ENCODE measurements around the gene HADH.

DNA sequence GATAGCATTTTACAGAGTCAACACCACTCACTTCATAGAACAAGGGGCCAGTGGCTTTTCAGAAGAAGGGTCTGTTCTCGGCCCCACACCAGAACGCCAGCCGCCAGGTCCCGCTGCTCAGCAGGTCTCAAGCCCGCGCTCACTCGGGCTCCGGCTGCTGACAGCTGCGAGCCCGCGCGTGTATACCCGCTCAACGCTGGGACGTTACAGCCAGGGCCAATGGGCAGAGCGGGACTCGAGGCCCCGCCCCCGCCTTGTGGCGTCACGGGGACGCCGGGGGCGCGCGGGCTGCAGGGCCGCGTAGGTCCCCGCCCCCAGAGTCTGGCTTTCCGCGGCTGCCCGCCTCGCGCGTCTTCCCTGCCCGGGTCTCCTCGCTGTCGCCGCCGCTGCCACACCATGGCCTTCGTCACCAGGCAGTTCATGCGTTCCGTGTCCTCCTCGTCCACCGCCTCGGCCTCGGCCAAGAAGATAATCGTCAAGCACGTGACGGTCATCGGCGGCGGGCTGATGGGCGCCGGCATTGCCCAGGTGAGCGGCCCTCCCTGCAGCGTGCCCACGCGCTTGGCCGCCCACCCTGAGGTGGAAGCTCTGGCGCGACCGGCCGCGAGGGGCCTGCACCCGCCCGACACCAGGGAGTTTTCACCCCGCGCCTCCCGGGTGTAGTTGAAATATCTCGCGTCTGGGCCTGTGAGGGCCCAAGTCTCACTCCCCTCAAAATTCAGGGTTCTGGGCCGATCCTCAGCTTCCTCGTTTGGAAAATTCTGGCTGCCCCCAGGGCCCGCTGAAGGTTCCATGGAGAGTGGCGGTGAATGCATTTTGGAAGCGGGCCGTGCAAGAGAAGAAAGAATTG, at the start of gene HADH:
- TF ChIP-seq, protein P1, sequence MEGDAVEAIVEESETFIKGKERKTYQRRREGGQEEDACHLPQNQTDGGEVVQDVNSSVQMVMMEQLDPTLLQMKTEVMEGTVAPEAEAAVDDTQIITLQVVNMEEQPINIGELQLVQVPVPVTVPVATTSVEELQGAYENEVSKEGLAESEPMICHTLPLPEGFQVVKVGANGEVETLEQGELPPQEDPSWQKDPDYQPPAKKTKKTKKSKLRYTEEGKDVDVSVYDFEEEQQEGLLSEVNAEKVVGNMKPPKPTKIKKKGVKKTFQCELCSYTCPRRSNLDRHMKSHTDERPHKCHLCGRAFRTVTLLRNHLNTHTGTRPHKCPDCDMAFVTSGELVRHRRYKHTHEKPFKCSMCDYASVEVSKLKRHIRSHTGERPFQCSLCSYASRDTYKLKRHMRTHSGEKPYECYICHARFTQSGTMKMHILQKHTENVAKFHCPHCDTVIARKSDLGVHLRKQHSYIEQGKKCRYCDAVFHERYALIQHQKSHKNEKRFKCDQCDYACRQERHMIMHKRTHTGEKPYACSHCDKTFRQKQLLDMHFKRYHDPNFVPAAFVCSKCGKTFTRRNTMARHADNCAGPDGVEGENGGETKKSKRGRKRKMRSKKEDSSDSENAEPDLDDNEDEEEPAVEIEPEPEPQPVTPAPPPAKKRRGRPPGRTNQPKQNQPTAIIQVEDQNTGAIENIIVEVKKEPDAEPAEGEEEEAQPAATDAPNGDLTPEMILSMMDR (conservative IDR thresholded peaks at IDR 0.05; ENCODE audit: low read depth, low read length): no peak
- no peak for TF ChIP-seq EZH2phosphoT487 (IDR thresholded peaks at IDR 0.05; ENCODE audit: borderline replicate concordance, low read length)
